K562 (cell line): ENCODE measurements around the gene MIB2. TPM values are rescaled to one million over a fixed set of nuclear protein-coding genes. Genes with fewer than 3 reads are reported as not detected.

ENCODE experiments used
- ASH1L ChIP-seq: fragments of 450-650 bp; IDR thresholded peaks from 2 replicates; pipeline ENCODE4 v1.6.1; 2018; ENCODE audit warnings: borderline replicate concordance, mild to moderate bottlenecking, low read depth; ENCODE audit not compliant: partially characterized antibody
- ATF6 ChIP-seq: sonication (generic); formaldehyde crosslinking; IDR thresholded peaks from 2 replicates; pipeline ENCODE4 v1.4.0; 2020; ENCODE audit warnings: mild to moderate bottlenecking, missing genetic modification reagents
- BRCA1 ChIP-seq, 2 experiments: fragments of 450-650 bp in 1 of 2; sonication (generic) in 1 of 2; formaldehyde crosslinking in 1 of 2; IDR thresholded peaks; 2 replicates each; pipeline versions ENCODE4 v1.5.0 to v1.6.1; 2017 to 2020; ENCODE audit warnings: mild to moderate bottlenecking in 1 of 2, missing genetic modification reagents in 1 of 2
- BRF1 ChIP-seq: IDR thresholded peaks from 3 replicates; pipeline ENCODE4 v1.6.1; 2011; ENCODE audit warnings: borderline replicate concordance, mild to moderate bottlenecking; ENCODE audit not compliant: insufficient read length; ENCODE audit errors: extremely low read depth
- CSDE1 ChIP-seq, 2 experiments: fragments of 450-650 bp; IDR thresholded peaks; 2 replicates each; pipeline ENCODE4 v1.6.1; 2016; ENCODE audit warnings: mild to moderate bottlenecking in 1 of 2
- DPF2 ChIP-seq: fragments of 450-650 bp; IDR thresholded peaks from 2 replicates; pipeline ENCODE4 v1.6.1; 2016
- EGR1 ChIP-seq: fragments of 450-650 bp; conservative IDR thresholded peaks from 2 replicates; pipeline ENCODE4 v1.6.1; 2017; ENCODE audit warnings: mild to moderate bottlenecking
- HBP1 ChIP-seq: fragments of 450-650 bp; formaldehyde crosslinking; IDR thresholded peaks from 2 replicates; pipeline ENCODE4 v1.4.0; 2022; ENCODE audit warnings: missing genetic modification characterization
- HDAC1 ChIP-seq, 2 experiments: fragments of 450-650 bp; IDR thresholded peaks; 2 replicates each; pipeline ENCODE4 v1.6.1; 2016 to 2017; ENCODE audit warnings: inconsistent platforms in 1 of 2, mild to moderate bottlenecking in 1 of 2, moderate library complexity in 1 of 2
- MCM3 ChIP-seq: fragments of 450-650 bp; IDR thresholded peaks from 2 replicates; pipeline ENCODE4 v1.6.1; 2016
- MLLT1 ChIP-seq, 2 experiments: fragments of 450-650 bp; IDR thresholded peaks; 2 replicates each; pipeline ENCODE4 v1.6.1; 2016
- MTA2 ChIP-seq: fragments of 450-650 bp; IDR thresholded peaks from 2 replicates; pipeline ENCODE4 v1.6.1; 2016; ENCODE audit warnings: low read depth
- MYBL2 ChIP-seq, 2 experiments: fragments of 450-650 bp in 1 of 2; sonication (generic) in 1 of 2; formaldehyde crosslinking in 1 of 2; IDR thresholded peaks; 2 replicates each; pipeline versions ENCODE4 v1.6.1 to v1.8.1; 2017 to 2022; ENCODE audit warnings: borderline replicate concordance in 1 of 2, inconsistent platforms in 1 of 2, low read depth in 1 of 2, mild to moderate bottlenecking in 1 of 2, missing genetic modification reagents in 1 of 2, moderate library complexity in 1 of 2
- NCOA1 ChIP-seq: fragments of 450-650 bp; IDR thresholded peaks from 2 replicates; pipeline ENCODE4 v1.6.1; 2016; ENCODE audit warnings: low read depth
- NFRKB ChIP-seq: fragments of 450-650 bp; IDR thresholded peaks from 2 replicates; pipeline ENCODE4 v1.6.1; 2016; ENCODE audit warnings: low read depth
- PHB2 ChIP-seq: fragments of 450-650 bp; IDR thresholded peaks from 2 replicates; pipeline ENCODE4 v1.6.1; 2017; ENCODE audit warnings: low read depth
- RFX5 ChIP-seq: IDR thresholded peaks from 2 replicates; pipeline ENCODE4 v1.6.1; 2011; ENCODE audit warnings: low read depth, mild to moderate bottlenecking, improper control_type of control experiment, low read length
- SMARCA4 ChIP-seq: fragments of 450-650 bp; IDR thresholded peaks from 2 replicates; pipeline ENCODE4 v1.6.1; 2016
- SMARCA5 ChIP-seq: fragments of 450-650 bp; IDR thresholded peaks from 2 replicates; pipeline ENCODE4 v1.6.1; 2016
- SPI1 ChIP-seq: IDR thresholded peaks from 2 replicates; pipeline ENCODE4 v1.6.1; 2011; ENCODE audit warnings: low read depth, low read length, control low read depth, borderline replicate concordance
- polyA plus RNA-seq, 8 experiments: library from polyadenylated mRNA; depleted of rRNA in 4 of 8; stranded (reverse) in 5 of 8; unstranded in 3 of 8; fragments of >200 nt; fragmentation: Nextera tagmentation in 2 of 8; fragmentation: Illumina TruSeq in 1 of 8; extraction: Ambion mirVana in 2 of 8; extraction: Trizol in 1 of 8; gene quantifications; 2 replicates each; pipeline versions ENCODE4 v1.2.1 to v1.2.3, GENCODE V29; 2011 to 2014; ENCODE audit warnings: inconsistent platforms in 1 of 8, missing spikeins in 1 of 8
- total RNA-seq, 7 experiments: library from RNA; depleted of rRNA in 6 of 7; stranded (reverse); fragments of >200 nt in 6 of 7; fragmentation: Illumina TruSeq in 2 of 7; extraction: Trizol in 2 of 7; gene quantifications; 2 replicates each; pipeline versions ENCODE4 v1.2.1 to v1.2.3, GENCODE V29; 2011 to 2021; ENCODE audit warnings: low replicate concordance in 1 of 7

MIB2 gene
- total and polyA plus RNA-seq, 9 of the 15 experiments (the other 6 are each of a cell fraction or from before 2014, with no cell fraction given) = 0.04 to 17.0 (median 4.9) TPM; not detected in 1

GRCh38 chr1:1596493-1597274 lies 18.6 kb upstream of the MIB2 start (continued):
- TF ChIP-seq ASH1L = peak; percentile 39
- peak; percentile 28; the same call in 1 of the 2 replicates for TF ChIP-seq PHB2
- TF ChIP-seq HDAC1 (IDR thresholded peaks at IDR 0.05) = peak in 1 of 2 experiments; percentile 58; a peak in 1 of 4 replicates
- TF ChIP-seq NFRKB = no peak
- 0 out of 2 replicates have a peak, but pooled peaks have one; percentile 9 for TF ChIP-seq MTA2
- TF ChIP-seq HBP1 (CRISPR knock-in tag) = peak; percentile 92
- 0 out of 2 replicates have a peak, but pooled peaks have one; percentile 23 for TF ChIP-seq MCM3
- no peak for TF ChIP-seq SMARCA4
- TF ChIP-seq DPF2 = peak; percentile 27; the same call in 1 of the 2 replicates
- 0 out of 2 replicates have a peak, but pooled peaks have one; percentile 14 for TF ChIP-seq SMARCA5
- 0 out of 2 replicates have a peak, but pooled peaks have one; percentile 21 for TF ChIP-seq NCOA1
- peak; percentile 44; the same call in 1 of the 2 replicates for TF ChIP-seq EGR1
- TF ChIP-seq MLLT1 (IDR thresholded peaks at IDR 0.05) = peak in 1 of 2 experiments; percentile 60; a peak in 1 of 4 replicates
- TF ChIP-seq MYBL2 (IDR thresholded peaks at IDR 0.05; ENCODE audit: low read depth) = peak; percentile 22; the same call in 1 of the 2 replicates
- no peak for TF ChIP-seq MYBL2 (CRISPR knock-in tag; IDR thresholded peaks at IDR 0.05; ENCODE audit: borderline replicate concordance)
- TF ChIP-seq CSDE1 (IDR thresholded peaks at IDR 0.05) = peak in 1 of 2 experiments; percentile 67; a peak in 1 of 4 replicates
- TF ChIP-seq BRCA1 (IDR thresholded peaks at IDR 0.05) = no peak
- 0 out of 2 replicates have a peak, but pooled peaks have one; percentile 14 for TF ChIP-seq BRCA1 (CRISPR knock-in tag; IDR thresholded peaks at IDR 0.05)
- 0 out of 2 replicates have a peak, but pooled peaks have one; percentile 7 for TF ChIP-seq SPI1
- TF ChIP-seq BRF1 = no peak
- no peak for TF ChIP-seq RFX5
- TF ChIP-seq ATF6 (CRISPR knock-in tag) = no peak
